Lower leg skin (tissue), 4 donors: Measurements from ENCODE around the gene NTMT1. TPM values are rescaled to one million over a fixed set of nuclear protein-coding genes. Genes with fewer than 3 reads are reported as not detected.

ENCODE experiments used
- DNase-seq, 2 donors: peaks; one replicate each; pipeline ENCODE4 v3.0.0-alpha.2; 2019; ENCODE audit warnings: low spot score in 2 of 2
- H3K4me3 ChIP-seq: fragments of 200-600 bp; sonication (generic); 2 replicates; pipeline ENCODE4 v1.5.1; 2017; ENCODE audit warnings: mild to moderate bottlenecking, low read depth; ENCODE audit not compliant: poor library complexity, severe bottlenecking
- CTCF ChIP-seq, 3 donors: fragments of 450-650 bp; IDR thresholded peaks; one replicate each; pipeline ENCODE4 v1.5.1; 2016; ENCODE audit warnings: antibody characterized with exemption in 3 of 3, mild to moderate bottlenecking in 3 of 3, moderate library complexity in 2 of 3
- POLR2A ChIP-seq, 2 donors: fragments of 450-650 bp; IDR thresholded peaks; one replicate each; pipeline ENCODE4 v1.6.1; 2016 to 2017; ENCODE audit warnings: antibody characterized with exemption in 2 of 2, mild to moderate bottlenecking in 1 of 2, moderate library complexity in 1 of 2
- WGBS, 2 donors: methylation state at CpG; one replicate each; pipeline ENCODE4 v1.1.5; 2018; 5-methylcytosine and 5-hydroxymethylcytosine counted together
- intact Hi-C: fragments of 100-400 bp; cut with DNase I; formaldehyde crosslinking; loops from one replicate; pipeline ENCODE4 v1.15.0; 2023; ENCODE audit warnings: low total_unique reads
- total RNA-seq, 4 donors: library from RNA; depleted of rRNA; stranded (reverse); fragments of >200 nt; gene quantifications; one replicate each; pipeline ENCODE4 v1.1.0, GENCODE V29; 2016

Gene NTMT1
- total RNA-seq, 4 donors from 2014 or later, result 19.7 to 31.0 (median 25.7) TPM

- 80 to 83% methylated on average over 9 of the region's 9 CpGs for WGBS, 2 donors
- DNase-seq, result no peak
- intact Hi-C loops, result no loop called here
- H3K4me3 ChIP-seq, result no peak overlapping the region
- TF ChIP-seq CTCF (IDR thresholded peaks at IDR 0.05), result no peak
Observed at GRCh38 chr9:129678844-129679243, 52.9 kb downstream of the NTMT1 start.

DNA sequence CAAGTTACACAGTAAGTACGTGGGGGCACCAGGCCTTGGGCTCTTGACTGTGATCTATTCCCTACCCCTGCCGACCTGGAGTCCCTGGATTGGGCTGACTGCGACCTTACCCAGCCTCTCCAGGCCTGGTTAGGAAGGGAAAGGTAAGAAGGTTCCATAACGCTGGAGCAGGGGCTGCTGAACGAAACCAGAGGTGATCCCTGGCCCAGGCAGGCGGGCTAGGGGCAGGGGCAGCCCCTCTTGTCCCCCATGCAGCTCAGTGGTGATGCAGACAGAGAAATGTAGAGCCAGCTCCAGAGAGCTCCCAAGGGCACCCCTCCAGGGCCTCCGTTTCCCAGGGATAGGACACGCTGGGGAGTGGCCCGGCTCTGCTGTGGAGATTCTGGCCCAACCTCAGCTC is 53.6 kb downstream of the NTMT1 start:
- WGBS, 2 donors, result 73 to 81% methylated on average over 9 of the region's 9 CpGs
- TF ChIP-seq POLR2A (IDR thresholded peaks at IDR 0.05) (no peak), CTCF (IDR thresholded peaks at IDR 0.05) (no peak)
- H3K4me3 ChIP-seq, result no peak overlapping the region
- intact Hi-C loops, result no loop called here
- no peak for DNase-seq

DNA sequence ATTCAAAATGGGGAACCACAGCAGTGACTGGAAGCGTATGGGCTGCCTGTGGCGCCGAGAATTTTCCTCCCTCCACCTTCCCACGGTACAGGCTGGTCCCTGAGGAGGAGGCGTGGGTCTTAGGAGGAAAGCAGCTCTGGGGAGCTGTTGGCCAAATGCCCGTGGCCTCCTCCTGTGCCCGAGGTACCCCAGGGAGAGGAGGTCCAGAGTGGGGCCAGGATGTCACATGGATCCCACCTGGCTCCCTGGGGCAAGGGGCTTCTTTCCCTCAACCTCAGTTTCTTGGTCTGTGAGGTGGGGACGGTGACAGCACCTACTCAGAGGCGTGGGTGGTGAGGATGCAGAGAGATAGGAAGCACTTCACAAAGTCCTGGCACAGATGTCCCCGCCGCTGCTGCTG is 56.0 kb downstream of the NTMT1 start:
- no peak for DNase-seq
- no peak overlapping the region for H3K4me3 ChIP-seq
- 70 to 73% methylated on average over 9 to 11 of the region's 11 CpGs for WGBS, 2 donors
- intact Hi-C loops, result no loop called here
- no peak for TF ChIP-seq POLR2A (IDR thresholded peaks at IDR 0.05)
- TF ChIP-seq CTCF (IDR thresholded peaks at IDR 0.05), result no peak

GRCh38 chr9:129682381-129682780 is 56.4 kb downstream of the NTMT1 start:
- WGBS, 2 donors, result 61 to 64% methylated on average over 7 of the region's 7 CpGs
- TF ChIP-seq POLR2A (IDR thresholded peaks at IDR 0.05), result no peak
- no peak for TF ChIP-seq CTCF (IDR thresholded peaks at IDR 0.05)
- intact Hi-C loops, result no loop called here
- H3K4me3 ChIP-seq, result no peak overlapping the region
- no peak for DNase-seq

GRCh38 chr9:129685220-129685932 is 59.4 kb downstream of the NTMT1 start:
- TF ChIP-seq CTCF (IDR thresholded peaks at IDR 0.05), result no peak
- no peak for TF ChIP-seq POLR2A (IDR thresholded peaks at IDR 0.05)
- WGBS, 2 donors, result 57 to 61% methylated on average over 15 of the region's 15 CpGs
- intact Hi-C loops, result no loop called here
- no peak for DNase-seq
- H3K4me3 ChIP-seq, result no peak overlapping the region

Other genes starting within 250 kb of the NTMT1 start
- not detected for gene C9orf50, start 5.1 kb upstream of the NTMT1 start, total RNA-seq
- 10 to 100 TPM; 33.0 to 46.9 (median 40.1) TPM for gene ASB6, start 16.0 kb downstream of the NTMT1 start, total RNA-seq
- 10 to 100 TPM; 10.7 to 24.1 (median 16.6) TPM for gene PRRX2, start 39.5 kb downstream of the NTMT1 start, total RNA-seq
- gene PTGES, start 126.9 kb downstream of the NTMT1 start, total RNA-seq, result 10 to 100 TPM; 14.4 to 28.7 (median 23.2) TPM
- 10 to 100 TPM; 17.0 to 31.0 (median 22.7) TPM for gene TOR1B, start 177.0 kb downstream of the NTMT1 start, total RNA-seq
- gene TOR1A, start 198.0 kb downstream of the NTMT1 start, total RNA-seq, result 10 to 100 TPM; 26.3 to 44.7 (median 37.7) TPM
- gene C9orf78, start 209.1 kb downstream of the NTMT1 start, total RNA-seq, result 100 to 1,000 TPM in 1 of 4 donors, 10 to 100 TPM in 3; 56.3 to 105 (median 61.3) TPM
- 10 to 100 TPM; 20.7 to 39.7 (median 36.1) TPM for gene USP20, start 209.3 kb downstream of the NTMT1 start, total RNA-seq